WTC11 (cell line): ENCODE measurements around the gene FRMD5. TPM values are rescaled to one million over a fixed set of nuclear protein-coding genes. Genes with fewer than 3 reads are reported as not detected.

Experiments used
- ATAC-seq: fragments of 200-7000 bp; cut with Tn5 transposase; 2 replicates; pipeline ENCODE4 v1.10.0; 2021; ENCODE audit warnings: mild to moderate bottlenecking, moderate library complexity
- CTCF ChIA-PET: fragments of 300-600 bp; sonication (Branson Sonifier 250); formaldehyde crosslinking; loops from one replicate; lab custom pipeline; 2021; ENCODE audit warnings: antibody characterized with exemption; lab: Charles Lee
- POLR2A ChIA-PET: fragments of 350-600 bp; sonication (Branson Sonifier 250); formaldehyde crosslinking; loops from one replicate; lab custom pipeline; 2021; ENCODE audit warnings: antibody characterized with exemption; lab: Charles Lee
- DNase-seq: peaks from one replicate; pipeline ENCODE4 v3.0.0; 2021; ENCODE audit warnings: low spot score
- H3K27ac Mint-ChIP-seq: 2 replicates; pipeline ENCODE4 v1.8.0; 2021; ENCODE audit warnings: mixed read lengths
- H3K27me3 Mint-ChIP-seq: 2 replicates; pipeline ENCODE4 v1.8.0; 2021; ENCODE audit warnings: low read depth, mild to moderate bottlenecking, moderate library complexity, mixed read lengths
- H3K36me3 Mint-ChIP-seq: 2 replicates; pipeline ENCODE4 v1.8.0; 2021; ENCODE audit warnings: mixed read lengths
- H3K4me1 Mint-ChIP-seq: 2 replicates; pipeline ENCODE4 v1.8.0; 2022; ENCODE audit warnings: mixed read lengths
- H3K4me3 Mint-ChIP-seq: 2 replicates; pipeline ENCODE4 v1.8.0; 2021; ENCODE audit warnings: mild to moderate bottlenecking, moderate library complexity, mixed read lengths
- H3K9me3 Mint-ChIP-seq: 2 replicates; pipeline ENCODE4 v1.8.0; 2021; ENCODE audit warnings: mixed read lengths
- ATF2 ChIP-seq: sonication (generic); formaldehyde crosslinking; IDR thresholded peaks from 2 replicates; pipeline ENCODE4 v1.8.1; 2022; ENCODE audit warnings: low read depth, missing genetic modification reagents, borderline replicate concordance
- EMX1 ChIP-seq: fragments of 250-450 bp; sonication (Bioruptor Pico); IDR thresholded peaks from 2 replicates; pipeline ENCODE4 v1.8.0; 2021; ENCODE audit warnings: mild to moderate bottlenecking
- ETV6 ChIP-seq: sonication (generic); formaldehyde crosslinking; IDR thresholded peaks from 2 replicates; pipeline ENCODE4 v1.8.1; 2022; ENCODE audit warnings: mild to moderate bottlenecking, missing genetic modification reagents
- FOXP1 ChIP-seq: sonication (generic); formaldehyde crosslinking; IDR thresholded peaks from 2 replicates; pipeline ENCODE4 v1.8.0; 2022; ENCODE audit warnings: missing genetic modification reagents, mild to moderate bottlenecking, moderate library complexity, borderline replicate concordance
- IRF1 ChIP-seq: sonication (generic); formaldehyde crosslinking; IDR thresholded peaks from 2 replicates; pipeline ENCODE4 v1.8.0; 2023; ENCODE audit warnings: missing genetic modification reagents
- JAZF1 ChIP-seq: fragments of 250-450 bp; sonication (Bioruptor Pico); IDR thresholded peaks from 2 replicates; pipeline ENCODE4 v1.9.0; 2021; ENCODE audit warnings: moderate library complexity, mild to moderate bottlenecking, inconsistent platforms
- MXD4 ChIP-seq: fragments of 250-450 bp; sonication (Bioruptor Pico); IDR thresholded peaks from 2 replicates; pipeline ENCODE4 v1.8.0; 2021; ENCODE audit warnings: mild to moderate bottlenecking, moderate library complexity, borderline replicate concordance
- NFYB ChIP-seq: sonication (generic); formaldehyde crosslinking; conservative IDR thresholded peaks from 2 replicates; pipeline ENCODE4 v1.8.0; 2022; ENCODE audit warnings: low read depth, missing genetic modification reagents
- RELA ChIP-seq: sonication (generic); formaldehyde crosslinking; IDR thresholded peaks from 2 replicates; pipeline ENCODE4 v1.8.1; 2022; ENCODE audit warnings: missing genetic modification reagents, mild to moderate bottlenecking, borderline replicate concordance
- SMAD4 ChIP-seq: sonication (generic); formaldehyde crosslinking; IDR thresholded peaks from 2 replicates; pipeline ENCODE4 v1.8.0; 2022; ENCODE audit warnings: mild to moderate bottlenecking, missing genetic modification reagents
- TEAD1 ChIP-seq: sonication (generic); formaldehyde crosslinking; IDR thresholded peaks from 2 replicates; pipeline ENCODE4 v1.8.0; 2022; ENCODE audit warnings: mild to moderate bottlenecking, missing genetic modification reagents
- USF2 ChIP-seq: sonication (generic); formaldehyde crosslinking; IDR thresholded peaks from 2 replicates; pipeline ENCODE4 v1.8.1; 2023; ENCODE audit warnings: mild to moderate bottlenecking, missing genetic modification reagents, moderate library complexity
- ZNF121 ChIP-seq: sonication (generic); formaldehyde crosslinking; IDR thresholded peaks from 2 replicates; pipeline ENCODE4 v1.8.0; 2023; ENCODE audit warnings: missing genetic modification reagents
- ZNF138 ChIP-seq: sonication (generic); formaldehyde crosslinking; conservative IDR thresholded peaks from 2 replicates; pipeline ENCODE4 v1.8.1; 2022; ENCODE audit warnings: mild to moderate bottlenecking, moderate library complexity, missing genetic modification reagents
- ZNF232 ChIP-seq: sonication (generic); formaldehyde crosslinking; IDR thresholded peaks from 2 replicates; pipeline ENCODE4 v1.8.0; 2022; ENCODE audit warnings: mild to moderate bottlenecking, missing genetic modification reagents
- ZNF396 ChIP-seq: fragments of 250-450 bp; sonication (Bioruptor Pico); IDR thresholded peaks from 2 replicates; pipeline ENCODE4 v1.8.0; 2021; ENCODE audit warnings: mild to moderate bottlenecking, moderate library complexity, borderline replicate concordance
- ZSCAN18 ChIP-seq: fragments of 250-450 bp; sonication (Bioruptor Pico); IDR thresholded peaks from 2 replicates; pipeline ENCODE4 v2.1.2; 2022; ENCODE audit warnings: mild to moderate bottlenecking, moderate library complexity
- total RNA-seq: library from RNA; stranded (reverse); gene quantifications from 3 replicates; pipeline ENCODE4 v1.2.3, GENCODE V29; 2021
- TF ChIP-seq, protein P1 (sequence below): fragments of 250-450 bp; sonication (Bioruptor Pico); IDR thresholded peaks from 2 replicates; pipeline ENCODE4 v1.9.0; 2021; ENCODE audit warnings: mild to moderate bottlenecking
- TF ChIP-seq, protein P2 (sequence below): sonication (generic); formaldehyde crosslinking; IDR thresholded peaks from 2 replicates; pipeline ENCODE4 v1.8.1; 2022; ENCODE audit warnings: missing genetic modification reagents, borderline replicate concordance

FRMD5 gene
- total RNA-seq, 1 experiment from 2014 or later: 14.1 TPM

DNA sequence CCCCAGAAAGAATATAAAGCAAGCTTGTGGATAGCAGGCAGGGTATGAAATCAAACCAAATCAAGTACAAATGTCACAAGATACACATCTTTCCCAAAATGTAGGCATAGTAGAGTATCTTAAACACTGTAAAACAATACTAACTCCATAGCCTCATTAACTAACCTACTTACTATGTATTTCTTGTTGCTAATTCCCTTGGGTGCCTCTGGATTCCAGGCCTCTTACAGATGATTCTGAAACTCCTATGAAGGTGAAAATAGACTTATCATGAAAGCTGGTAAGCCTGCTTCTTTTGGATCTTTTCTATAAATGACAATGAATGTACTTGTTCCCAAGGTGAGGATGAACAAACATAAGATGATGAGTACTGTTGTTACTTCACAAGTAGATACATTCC lies 93.8 kb downstream of the FRMD5 start:
- TF ChIP-seq, protein P1, sequence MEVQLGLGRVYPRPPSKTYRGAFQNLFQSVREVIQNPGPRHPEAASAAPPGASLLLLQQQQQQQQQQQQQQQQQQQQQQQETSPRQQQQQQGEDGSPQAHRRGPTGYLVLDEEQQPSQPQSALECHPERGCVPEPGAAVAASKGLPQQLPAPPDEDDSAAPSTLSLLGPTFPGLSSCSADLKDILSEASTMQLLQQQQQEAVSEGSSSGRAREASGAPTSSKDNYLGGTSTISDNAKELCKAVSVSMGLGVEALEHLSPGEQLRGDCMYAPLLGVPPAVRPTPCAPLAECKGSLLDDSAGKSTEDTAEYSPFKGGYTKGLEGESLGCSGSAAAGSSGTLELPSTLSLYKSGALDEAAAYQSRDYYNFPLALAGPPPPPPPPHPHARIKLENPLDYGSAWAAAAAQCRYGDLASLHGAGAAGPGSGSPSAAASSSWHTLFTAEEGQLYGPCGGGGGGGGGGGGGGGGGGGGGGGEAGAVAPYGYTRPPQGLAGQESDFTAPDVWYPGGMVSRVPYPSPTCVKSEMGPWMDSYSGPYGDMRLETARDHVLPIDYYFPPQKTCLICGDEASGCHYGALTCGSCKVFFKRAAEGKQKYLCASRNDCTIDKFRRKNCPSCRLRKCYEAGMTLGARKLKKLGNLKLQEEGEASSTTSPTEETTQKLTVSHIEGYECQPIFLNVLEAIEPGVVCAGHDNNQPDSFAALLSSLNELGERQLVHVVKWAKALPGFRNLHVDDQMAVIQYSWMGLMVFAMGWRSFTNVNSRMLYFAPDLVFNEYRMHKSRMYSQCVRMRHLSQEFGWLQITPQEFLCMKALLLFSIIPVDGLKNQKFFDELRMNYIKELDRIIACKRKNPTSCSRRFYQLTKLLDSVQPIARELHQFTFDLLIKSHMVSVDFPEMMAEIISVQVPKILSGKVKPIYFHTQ (CRISPR knock-in tag): no peak
- no peak for TF ChIP-seq ZNF232 (CRISPR knock-in tag)
- no peak for TF ChIP-seq ZNF121 (CRISPR knock-in tag)
- no peak for TF ChIP-seq IRF1
- TF ChIP-seq SMAD4 (CRISPR knock-in tag): no peak
- no peak for TF ChIP-seq TEAD1 (CRISPR knock-in tag)
- TF ChIP-seq ATF2 (CRISPR knock-in tag): no peak
- TF ChIP-seq ZNF138 (CRISPR knock-in tag): no peak
- TF ChIP-seq MXD4 (CRISPR knock-in tag): no peak
- CTCF ChIA-PET: interaction anchor here (1.0 kb wide), 1 partner anchor 197 kb away, joined by 3 read pairs; no protein-coding TSS in a partner anchor
- DNase-seq: no peak
- Mint-ChIP-seq H3K27ac (no peak overlapping the region; the same call in 1 of the 2 replicates), H3K4me3 (no peak overlapping the region), H3K27me3 (no peaks in the 10 kb centered on the region), H3K9me3 (no peaks in the 10 kb centered on the region), H3K4me1 (peaks cover 9% of the 10 kb centered on the region), H3K36me3 (no peaks in the 10 kb centered on the region)
- no peak for ATAC-seq
- POLR2A ChIA-PET: no interaction called here

- CTCF ChIA-PET: interaction anchor here (0.6 to 0.7 kb wide), 2 partner anchors 10 to 30 kb away, joined by 3 to 4 read pairs; no protein-coding TSS in a partner anchor
Measured at GRCh38 chr15:44099671-44100070, 95.4 kb downstream of the FRMD5 start.

More at GRCh38 chr15:44099671-44100070, 95.4 kb downstream of the FRMD5 start:
- H3K36me3 Mint-ChIP-seq: no peaks in the 10 kb centered on the region
- DNase-seq: no peak
- no peaks in the 10 kb centered on the region for H3K9me3 Mint-ChIP-seq
- POLR2A ChIA-PET: interaction anchor here (0.7 kb wide), 1 partner anchor 228 kb away, joined by 3 read pairs; no protein-coding TSS in a partner anchor
- TF ChIP-seq JAZF1 (CRISPR knock-in tag) (no peak), EMX1 (CRISPR knock-in tag) (no peak), USF2 (CRISPR knock-in tag) (no peak), NFYB (CRISPR knock-in tag) (no peak), RELA (CRISPR knock-in tag) (no peak), FOXP1 (no peak), ZSCAN18 (CRISPR knock-in tag) (no peak), ETV6 (no peak), ZNF396 (CRISPR knock-in tag) (no peak), SMAD4 (CRISPR knock-in tag) (no peak)
- TF ChIP-seq, protein P2, sequence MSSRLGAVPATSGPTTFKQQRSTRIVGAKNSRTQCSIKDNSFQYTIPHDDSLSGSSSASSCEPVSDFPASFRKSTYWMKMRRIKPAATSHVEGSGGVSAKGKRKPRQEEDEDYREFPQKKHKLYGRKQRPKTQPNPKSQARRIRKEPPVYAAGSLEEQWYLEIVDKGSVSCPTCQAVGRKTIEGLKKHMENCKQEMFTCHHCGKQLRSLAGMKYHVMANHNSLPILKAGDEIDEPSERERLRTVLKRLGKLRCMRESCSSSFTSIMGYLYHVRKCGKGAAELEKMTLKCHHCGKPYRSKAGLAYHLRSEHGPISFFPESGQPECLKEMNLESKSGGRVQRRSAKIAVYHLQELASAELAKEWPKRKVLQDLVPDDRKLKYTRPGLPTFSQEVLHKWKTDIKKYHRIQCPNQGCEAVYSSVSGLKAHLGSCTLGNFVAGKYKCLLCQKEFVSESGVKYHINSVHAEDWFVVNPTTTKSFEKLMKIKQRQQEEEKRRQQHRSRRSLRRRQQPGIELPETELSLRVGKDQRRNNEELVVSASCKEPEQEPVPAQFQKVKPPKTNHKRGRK (CRISPR knock-in tag): no peak
- TF ChIP-seq, protein P1 (CRISPR knock-in tag): no peak
- no peak overlapping the region for H3K4me3 Mint-ChIP-seq
- ATAC-seq: no peak
- no peak overlapping the region for H3K27ac Mint-ChIP-seq
- H3K27me3 Mint-ChIP-seq: no peaks in the 10 kb centered on the region
- peaks cover 7% of the 10 kb centered on the region for H3K4me1 Mint-ChIP-seq
